ENCODE measurements around the gene EFNA5. TPM values are rescaled to one million over a fixed set of nuclear protein-coding genes. Genes with fewer than 3 reads are reported as not detected.

Gene EFNA5
- total and polyA plus RNA-seq, 10 of the 15 experiments (the other 5 are each of a cell fraction or from before 2014, with no cell fraction given): 0.19 to 12.6 (median 3.9) TPM

- no peak overlapping the region for H3K4me2 ChIP-seq (ENCODE audit: control insufficient read depth, insufficient read depth)
- no peak overlapping the region for H3K9ac ChIP-seq (ENCODE audit: control insufficient read depth, insufficient read depth, low read length)
- H3K4me3 ChIP-seq: no peak overlapping the region
- no TSS peak for BruUV-seq (replicated peaks)
- H3K36me3 ChIP-seq (ENCODE audit: control insufficient read depth in 2 of 2, insufficient read depth in 2 of 2, low read length in 1 of 2): no peaks in the 10 kb centered on the region
- ChIA-PET RAD21 (ENCODE audit: unreplicated experiment) (interaction anchor here (1.1 to 2.2 kb wide), 6 partner anchors 12 to 64 kb away, joined by 3 to 5 read pairs (median 4); no protein-coding TSS in a partner anchor), SMC1A (ENCODE audit: uncharacterized antibody, unreplicated experiment) (interaction anchor here (1.3 to 4.8 kb wide), 6 partner anchors 8 to 71 kb away, joined by 3 to 25 read pairs (median 5); no protein-coding TSS in a partner anchor), POLR2A (no interaction called here), CTCF (interaction anchor here (1.2 to 1.3 kb wide), 3 partner anchors 9 to 28 kb away, joined by 3 to 4 read pairs (median 3); no protein-coding TSS in a partner anchor)
- FAIRE-seq (no peak), DNase-seq (ENCODE audit: low read depth, low spot score) (no peak), ATAC-seq (no peak)
- peaks cover 39% of the 10 kb centered on the region for H3K79me2 ChIP-seq (ENCODE audit: control insufficient read depth, insufficient read depth, low read length)
- H3K27me3 ChIP-seq (replicated peaks in 1 of 2; ENCODE audit: control insufficient read depth in 2 of 2, insufficient read depth in 2 of 2, low read length in 1 of 2): no peaks in the 10 kb centered on the region
- H2AFZ ChIP-seq (ENCODE audit: control insufficient read depth, low read depth, low read length): no peak overlapping the region
- no peaks in the 10 kb centered on the region; the same call in 2 of the 3 replicates for H3K9me3 ChIP-seq (replicated peaks; ENCODE audit: control insufficient read depth, insufficient read depth, low read length)
- no peaks in the 10 kb centered on the region; the same call in 1 of the 2 replicates for H3K4me1 ChIP-seq (ENCODE audit: control insufficient read depth, insufficient read depth, low read length)
- in situ Hi-C loops (cut with MboI): no loop called here
- no peak overlapping the region for H3K27ac ChIP-seq (ENCODE audit: control insufficient read depth, insufficient read depth)
- WGBS (ENCODE audit: insufficient coverage, insufficient replicate concordance, low lambda C conversion rate, missing lambda C conversion rate): 44% methylated on average over 5 of the region's 5 CpGs
- intact Hi-C loops (cut with micrococcal nuclease; ENCODE audit: unreplicated experiment): no loop called here
- no peaks in the 10 kb centered on the region for H4K20me1 ChIP-seq (ENCODE audit: control insufficient read depth, insufficient read depth)
- no peak for TF ChIP-seq EED (IDR thresholded peaks at IDR 0.05; ENCODE audit: low read depth)
- TF ChIP-seq RBBP5 (conservative IDR thresholded peaks at IDR 0.05): no peak
- TF ChIP-seq, protein P1, sequence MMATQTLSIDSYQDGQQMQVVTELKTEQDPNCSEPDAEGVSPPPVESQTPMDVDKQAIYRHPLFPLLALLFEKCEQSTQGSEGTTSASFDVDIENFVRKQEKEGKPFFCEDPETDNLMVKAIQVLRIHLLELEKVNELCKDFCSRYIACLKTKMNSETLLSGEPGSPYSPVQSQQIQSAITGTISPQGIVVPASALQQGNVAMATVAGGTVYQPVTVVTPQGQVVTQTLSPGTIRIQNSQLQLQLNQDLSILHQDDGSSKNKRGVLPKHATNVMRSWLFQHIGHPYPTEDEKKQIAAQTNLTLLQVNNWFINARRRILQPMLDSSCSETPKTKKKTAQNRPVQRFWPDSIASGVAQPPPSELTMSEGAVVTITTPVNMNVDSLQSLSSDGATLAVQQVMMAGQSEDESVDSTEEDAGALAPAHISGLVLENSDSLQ (IDR thresholded peaks at IDR 0.05): no peak
- TF ChIP-seq ZNF622 (IDR thresholded peaks at IDR 0.05): no peak
- no peak for TF ChIP-seq E2F4 (IDR thresholded peaks at IDR 0.05; ENCODE audit: low read depth, low read length)
- TF ChIP-seq CREB1 (IDR thresholded peaks at IDR 0.05; ENCODE audit: low read depth): no peak
- TF ChIP-seq, protein P2, sequence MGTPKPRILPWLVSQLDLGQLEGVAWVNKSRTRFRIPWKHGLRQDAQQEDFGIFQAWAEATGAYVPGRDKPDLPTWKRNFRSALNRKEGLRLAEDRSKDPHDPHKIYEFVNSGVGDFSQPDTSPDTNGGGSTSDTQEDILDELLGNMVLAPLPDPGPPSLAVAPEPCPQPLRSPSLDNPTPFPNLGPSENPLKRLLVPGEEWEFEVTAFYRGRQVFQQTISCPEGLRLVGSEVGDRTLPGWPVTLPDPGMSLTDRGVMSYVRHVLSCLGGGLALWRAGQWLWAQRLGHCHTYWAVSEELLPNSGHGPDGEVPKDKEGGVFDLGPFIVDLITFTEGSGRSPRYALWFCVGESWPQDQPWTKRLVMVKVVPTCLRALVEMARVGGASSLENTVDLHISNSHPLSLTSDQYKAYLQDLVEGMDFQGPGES (IDR thresholded peaks at IDR 0.05): no peak
- no peak for TF ChIP-seq BHLHE40 (IDR thresholded peaks at IDR 0.05; ENCODE audit: borderline replicate concordance in 1 of 2, low read depth in 2 of 2, low read length in 1 of 2)
- no peak for TF ChIP-seq CREM (IDR thresholded peaks at IDR 0.05; ENCODE audit: low read depth)
- TF ChIP-seq ZBTB11 (CRISPR knock-in tag; IDR thresholded peaks at IDR 0.05): no peak
- TF ChIP-seq SREBF2 (IDR thresholded peaks at IDR 0.05; ENCODE audit: low read length): no peak
- TF ChIP-seq ZZZ3 (IDR thresholded peaks at IDR 0.05; ENCODE audit: control insufficient read depth, insufficient read length, low read depth): no peak
- TF ChIP-seq, protein P3, sequence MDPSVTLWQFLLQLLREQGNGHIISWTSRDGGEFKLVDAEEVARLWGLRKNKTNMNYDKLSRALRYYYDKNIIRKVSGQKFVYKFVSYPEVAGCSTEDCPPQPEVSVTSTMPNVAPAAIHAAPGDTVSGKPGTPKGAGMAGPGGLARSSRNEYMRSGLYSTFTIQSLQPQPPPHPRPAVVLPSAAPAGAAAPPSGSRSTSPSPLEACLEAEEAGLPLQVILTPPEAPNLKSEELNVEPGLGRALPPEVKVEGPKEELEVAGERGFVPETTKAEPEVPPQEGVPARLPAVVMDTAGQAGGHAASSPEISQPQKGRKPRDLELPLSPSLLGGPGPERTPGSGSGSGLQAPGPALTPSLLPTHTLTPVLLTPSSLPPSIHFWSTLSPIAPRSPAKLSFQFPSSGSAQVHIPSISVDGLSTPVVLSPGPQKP (IDR thresholded peaks at IDR 0.05; ENCODE audit: low read depth, low read length): no peak
- TF ChIP-seq, protein P4, sequence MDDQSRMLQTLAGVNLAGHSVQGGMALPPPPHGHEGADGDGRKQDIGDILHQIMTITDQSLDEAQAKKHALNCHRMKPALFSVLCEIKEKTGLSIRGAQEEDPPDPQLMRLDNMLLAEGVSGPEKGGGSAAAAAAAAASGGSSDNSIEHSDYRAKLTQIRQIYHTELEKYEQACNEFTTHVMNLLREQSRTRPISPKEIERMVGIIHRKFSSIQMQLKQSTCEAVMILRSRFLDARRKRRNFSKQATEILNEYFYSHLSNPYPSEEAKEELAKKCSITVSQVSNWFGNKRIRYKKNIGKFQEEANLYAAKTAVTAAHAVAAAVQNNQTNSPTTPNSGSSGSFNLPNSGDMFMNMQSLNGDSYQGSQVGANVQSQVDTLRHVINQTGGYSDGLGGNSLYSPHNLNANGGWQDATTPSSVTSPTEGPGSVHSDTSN (IDR thresholded peaks at IDR 0.05; ENCODE audit: insufficient replicate concordance, low read depth, low read length): no peak
- no peak for TF ChIP-seq SMARCA5 (IDR thresholded peaks at IDR 0.05)
- TF ChIP-seq TAF1 (IDR thresholded peaks at IDR 0.05; ENCODE audit: borderline replicate concordance, low read depth, low read length): no peak
Measured at GRCh38 chr5:107602896-107603295, 67.8 kb downstream of the EFNA5 start.
